ENCODE measurements around the gene MIB1. TPM values are rescaled to one million over a fixed set of nuclear protein-coding genes. Genes with fewer than 3 reads are reported as not detected.

Gene MIB1
- polyA plus RNA-seq, 1 of the 3 experiments (the other 2 are of a cell fraction), result 5.0 TPM

- Histone ChIP-seq H3K9me3 (peaks cover 7% of the 10 kb centered on the region; the same call in 1 of the 2 replicates), H3K4me1 (ENCODE audit: control insufficient read depth in 1 of 2, insufficient read depth in 2 of 2, low read depth in 1 of 2, low read length in 1 of 2) (no peaks in the 10 kb centered on the region), H4K20me1 (ENCODE audit: insufficient read depth) (no peaks in the 10 kb centered on the region), H3K27ac (ENCODE audit: low read depth in 2 of 2, low read length in 1 of 2) (no peak overlapping the region), H3K27me3 (ENCODE audit: insufficient read depth) (peaks cover 26% of the 10 kb centered on the region; the same call in 1 of the 2 replicates), H3K4me2 (no peak overlapping the region), H3K79me2 (ENCODE audit: insufficient read depth) (no peaks in the 10 kb centered on the region), H2AFZ (ENCODE audit: low read depth) (no peak overlapping the region), H3K9ac (no peak overlapping the region), H3K4me3 (ENCODE audit: low read depth in 2 of 2, low read length in 1 of 2) (no peak overlapping the region; a peak in 1 of 4 replicates), H3K9me2 (no peaks in the 10 kb centered on the region), H3F3A (replicated peaks; ENCODE audit: insufficient read depth) (no peaks in the 10 kb centered on the region), H3K36me3 (replicated peaks in 1 of 2; ENCODE audit: control insufficient read depth in 1 of 2, insufficient read depth in 2 of 2, low read length in 1 of 2) (no peaks in the 10 kb centered on the region)
- ChIA-PET CTCF (no interaction called here), POLR2A (no interaction called here)
- WGBS (ENCODE audit: low lambda C conversion rate), result 31% methylated on average over 2 of the region's 2 CpGs
- DNase-seq, result peak; percentile 31
- TF ChIP-seq RXRA (IDR thresholded peaks at IDR 0.05; ENCODE audit: borderline replicate concordance, low read depth) (no peak), PBX3 (IDR thresholded peaks at IDR 0.05) (no peak), JUND (IDR thresholded peaks at IDR 0.05) (no peak), RAD21 (IDR thresholded peaks at IDR 0.05; ENCODE audit: low read length) (peak; percentile 66), CHD2 (IDR thresholded peaks at IDR 0.05; ENCODE audit: low read length, partially characterized antibody) (no peak), POLR2AphosphoS5 (IDR thresholded peaks at IDR 0.05; ENCODE audit: low read depth, low read length) (no peak), CTCF (IDR thresholded peaks at IDR 0.05) (peak; percentile 60), FOXM1 (IDR thresholded peaks at IDR 0.05; ENCODE audit: low read depth) (no peak), USF2 (IDR thresholded peaks at IDR 0.05; ENCODE audit: borderline replicate concordance, low read depth, low read length) (no peak), ZBTB33 (IDR thresholded peaks at IDR 0.05; ENCODE audit: borderline replicate concordance, low read depth) (no peak), SMC3 (IDR thresholded peaks at IDR 0.05; ENCODE audit: low read depth, low read length) (peak; percentile 24; the same call in 1 of the 2 replicates)
Measured at GRCh38 chr18:21914739-21915319, 174.2 kb downstream of the MIB1 start.
